Stimulated activated CD8-positive, alpha-beta memory T cell treated with anti-CD3 and anti-CD28 coated beads, Interleukin-15, amount 100 ng/mL, for 24 hours (primary cell): ENCODE results near the gene CERS6.
"Not testable (repeated sequence)": the region's sequence is repeated elsewhere in the genome, so short reads cannot be mapped to it uniquely, and the experiment has no call there.

Experiments used
- DNase-seq: peaks from one replicate; pipeline ENCODE4 v3.0.0-alpha.2; 2020; ENCODE audit warnings: low read depth

CERS6 gene

DNA sequence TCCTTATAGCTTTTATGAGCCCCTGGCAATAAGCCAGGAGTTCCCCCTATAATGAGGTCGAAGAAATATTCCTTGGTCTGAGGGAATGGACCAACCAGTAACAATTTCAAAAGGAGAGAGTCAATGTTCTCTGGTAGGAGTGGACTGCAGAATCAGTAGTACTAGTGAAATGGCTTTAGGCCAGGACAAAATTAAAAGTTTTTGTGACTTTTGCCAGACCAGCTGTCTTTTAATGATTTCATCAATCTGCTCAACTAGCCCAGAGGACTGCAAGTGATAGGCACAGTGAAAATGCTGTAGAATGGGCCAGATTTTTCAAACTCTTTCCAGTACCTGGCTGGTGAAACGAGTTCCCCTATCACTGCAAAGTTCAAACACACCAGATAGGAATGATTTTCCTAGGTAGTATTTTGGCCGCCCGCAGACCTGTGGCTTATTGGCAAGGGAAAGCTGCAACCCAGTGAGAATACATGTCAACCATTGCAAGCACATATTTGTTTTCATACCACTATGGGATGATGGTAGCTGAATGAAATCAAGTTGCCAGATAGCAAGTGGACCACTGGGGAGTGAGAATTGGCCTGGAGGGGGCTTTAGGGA lies 45.5 kb downstream of the CERS6 start:
- DNase-seq: no peak

DNA sequence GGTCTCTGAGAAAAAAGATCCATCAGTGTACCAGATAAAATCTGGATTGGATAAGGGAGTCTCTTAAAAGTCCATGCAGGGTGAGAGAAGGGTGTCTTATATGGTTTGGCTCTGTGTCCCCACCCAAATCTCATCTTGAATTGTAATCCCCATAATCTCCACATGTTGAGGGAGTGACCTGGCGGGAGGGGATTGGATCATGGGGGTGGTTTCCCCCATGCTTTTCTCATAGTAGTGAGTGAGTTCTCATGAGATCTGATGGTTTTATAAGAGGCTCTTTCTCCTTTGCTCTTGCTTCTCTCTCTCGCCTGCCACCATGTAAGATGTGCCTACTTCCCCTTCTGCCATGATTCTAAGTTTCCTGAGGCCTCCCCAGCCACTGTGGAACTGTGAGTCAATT lies 46.8 kb downstream of the CERS6 start:
- not testable (repeated sequence) for DNase-seq

DNA sequence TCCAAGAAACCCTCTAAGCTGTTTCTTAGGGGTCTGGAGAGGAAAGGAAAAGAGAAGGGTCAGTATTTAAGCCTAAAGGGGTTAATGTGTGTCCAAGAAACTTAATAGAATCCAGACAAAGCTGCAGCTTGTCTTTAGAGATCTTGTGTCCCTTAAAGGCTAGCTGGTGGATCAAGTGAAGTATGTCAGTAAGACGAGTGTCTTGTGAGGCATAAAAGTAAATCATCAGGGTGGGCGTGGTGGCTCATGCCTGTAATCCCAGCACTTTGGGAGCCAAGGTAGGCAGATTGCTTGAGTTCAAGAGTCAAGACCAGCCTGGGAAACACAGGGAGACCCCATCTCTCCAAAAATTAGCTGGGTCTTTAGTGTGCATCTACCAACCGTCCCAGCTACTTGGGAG lies 47.8 kb downstream of the CERS6 start:
- no peak for DNase-seq

DNA sequence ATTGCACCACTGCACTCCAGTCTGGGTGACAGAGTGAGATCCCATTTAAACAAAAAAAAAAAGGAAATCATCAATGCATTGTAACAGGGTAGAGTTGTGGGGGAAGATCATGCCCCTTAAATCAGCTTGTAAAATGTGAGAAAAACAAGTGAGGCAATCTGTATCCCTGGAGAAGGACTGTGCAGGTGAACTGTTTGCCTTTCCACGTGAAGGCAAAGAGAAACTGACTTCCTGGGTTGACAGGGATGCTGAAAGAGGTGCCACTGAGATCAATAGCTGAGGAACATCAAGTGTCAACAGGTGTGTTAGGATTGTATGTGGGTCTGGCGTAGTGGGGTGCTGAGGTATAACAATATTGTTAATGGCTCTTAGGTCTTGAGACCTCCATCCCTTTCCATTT lies 48.3 kb downstream of the CERS6 start:
- DNase-seq: no peak

DNA sequence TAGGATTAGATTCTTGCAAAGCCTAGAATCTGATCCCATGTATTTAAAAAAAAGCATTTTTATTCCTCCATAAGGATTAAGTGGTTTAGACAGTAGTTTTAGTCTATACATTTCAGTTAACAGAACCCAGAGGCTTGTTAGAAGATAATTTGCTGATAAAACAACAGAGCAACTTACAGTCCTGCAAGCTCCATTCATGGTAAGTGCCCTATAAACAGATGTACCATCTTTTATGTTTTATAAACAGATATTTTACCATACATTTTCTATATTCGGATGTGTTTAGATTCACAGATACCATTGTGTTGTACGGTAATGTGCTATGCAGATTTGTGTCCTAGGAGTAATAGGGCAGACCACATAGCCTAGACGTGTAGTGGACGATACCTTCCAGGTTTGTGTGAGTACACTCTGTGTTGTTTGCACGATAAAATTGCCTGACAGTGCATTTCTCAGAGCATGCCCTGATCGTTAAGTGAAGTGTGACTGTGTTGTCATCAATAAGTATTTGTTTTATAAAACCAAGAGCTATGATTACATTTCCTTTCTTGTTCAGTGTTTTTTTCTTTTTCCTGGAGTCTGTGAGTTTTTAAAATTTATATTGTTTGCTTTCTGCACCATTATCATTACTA lies 54.2 kb downstream of the CERS6 start:
- DNase-seq: no peak

DNA sequence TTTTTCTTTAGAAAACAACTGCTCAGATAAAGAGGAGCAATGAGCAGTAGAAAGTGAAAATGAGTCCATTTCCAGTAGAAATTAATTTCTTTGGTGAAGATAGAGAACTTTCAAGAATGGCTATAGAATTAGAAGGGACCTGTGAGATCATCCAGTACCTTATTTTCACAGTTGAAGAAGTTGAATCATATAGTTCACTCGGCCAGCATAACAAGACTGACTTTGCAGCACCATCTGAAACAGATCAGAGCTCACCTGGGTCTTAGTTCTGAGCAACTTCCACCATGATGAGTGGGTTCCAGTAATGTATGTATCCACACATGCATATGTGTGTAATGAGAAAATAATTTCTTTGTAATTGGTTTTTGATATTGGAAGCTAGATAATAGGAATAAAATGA lies 58.6 kb downstream of the CERS6 start:
- no peak for DNase-seq

DNA sequence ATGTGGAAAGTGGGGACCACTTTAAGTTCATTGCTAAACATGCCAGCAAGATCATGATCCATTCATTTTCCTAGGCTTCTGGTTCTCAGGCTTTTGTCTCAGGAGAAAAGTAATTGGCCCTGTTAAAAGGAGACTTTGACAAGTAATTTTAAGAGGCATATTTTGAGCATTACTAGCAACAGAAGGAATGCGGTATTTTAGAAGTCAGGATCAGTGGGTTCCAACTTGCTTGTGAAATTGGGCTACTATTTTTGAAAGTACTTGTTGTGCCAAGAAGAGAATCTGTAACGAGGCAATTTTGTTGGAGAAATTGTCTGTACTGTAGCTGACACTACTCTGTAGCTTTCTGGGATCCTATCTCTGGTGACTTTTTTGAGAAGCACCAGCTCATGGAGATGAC lies 59.4 kb downstream of the CERS6 start:
- no peak for DNase-seq

DNA sequence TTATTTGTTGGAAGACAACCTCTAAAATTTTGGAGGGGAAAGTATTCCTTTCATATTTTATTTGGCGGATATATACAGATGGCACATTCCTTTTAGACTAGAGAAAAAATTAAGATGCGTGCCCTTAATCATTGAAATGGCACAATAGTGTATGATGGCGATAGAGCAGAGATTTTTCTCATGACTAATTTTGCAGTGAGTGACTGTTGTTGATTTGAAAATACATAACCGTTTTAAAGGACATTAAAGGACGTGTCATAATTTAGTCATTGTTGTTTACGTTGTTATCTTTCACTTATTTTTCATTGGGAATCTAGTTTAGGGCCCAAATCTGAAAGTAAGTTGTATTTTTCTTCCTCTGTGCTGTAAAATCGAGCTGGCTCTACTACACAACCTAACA lies 61.7 kb downstream of the CERS6 start:
- DNase-seq: no peak

DNA sequence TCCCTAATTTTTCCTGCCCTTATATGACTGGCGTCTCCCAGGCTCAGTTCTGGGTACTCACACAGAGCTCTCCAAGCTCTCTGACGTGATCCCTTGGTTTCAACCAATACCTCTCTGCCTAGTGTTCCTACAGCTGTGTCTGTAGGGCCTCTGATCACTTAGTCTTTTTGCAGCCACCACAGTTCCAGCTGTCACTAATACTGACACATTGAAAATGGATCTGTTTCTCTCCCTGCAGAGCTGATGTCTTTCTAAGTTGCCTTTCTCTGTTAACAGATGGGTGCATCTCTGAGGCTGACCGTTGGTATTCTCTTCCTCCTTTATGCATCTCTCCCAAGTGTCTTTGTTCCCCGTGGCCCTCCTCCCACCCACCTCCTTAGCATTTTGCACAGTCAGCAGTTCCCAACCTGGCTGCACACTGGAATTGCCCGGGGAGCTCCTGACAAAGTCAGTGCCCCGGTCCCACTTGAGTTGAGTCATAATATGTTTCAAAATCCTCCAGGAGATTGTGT lies 62.5 kb downstream of the CERS6 start:
- DNase-seq: no peak

DNA sequence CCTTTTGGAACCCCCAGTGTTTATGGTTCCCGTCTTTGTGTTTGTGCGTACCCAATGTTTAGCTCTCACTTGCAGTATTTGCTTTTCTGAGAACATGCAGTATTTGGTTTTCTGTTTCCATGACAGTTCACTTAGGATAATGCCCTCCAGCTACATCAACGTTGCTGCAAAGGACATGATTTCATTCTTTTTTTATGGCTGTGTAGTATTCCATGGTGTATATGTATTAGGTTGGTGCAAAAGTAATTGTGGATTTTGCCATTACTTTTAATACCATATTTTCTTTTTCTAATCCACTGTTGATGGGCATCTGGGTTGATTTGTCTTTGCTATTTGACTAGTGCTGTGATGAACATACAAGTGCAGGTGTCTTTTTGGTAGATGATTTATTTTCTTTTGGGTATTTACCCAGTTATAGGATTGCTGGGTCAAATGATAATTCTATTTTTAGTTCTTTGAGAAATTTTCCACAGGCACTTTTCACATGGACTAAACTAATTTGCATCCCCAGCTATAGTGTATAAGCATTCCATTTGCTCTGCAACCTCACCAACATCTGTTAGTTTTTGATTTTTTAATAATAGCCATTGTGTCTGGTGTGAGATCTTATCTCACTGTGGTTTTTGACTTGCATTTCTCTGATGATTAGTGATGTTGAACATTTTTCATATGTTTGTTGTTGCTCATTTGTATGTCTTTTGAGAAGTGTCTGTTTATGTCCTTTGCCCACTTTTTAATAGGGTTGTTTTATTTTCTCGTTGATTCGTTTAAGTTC lies 63.6 kb downstream of the CERS6 start:
- DNase-seq: no peak

DNA sequence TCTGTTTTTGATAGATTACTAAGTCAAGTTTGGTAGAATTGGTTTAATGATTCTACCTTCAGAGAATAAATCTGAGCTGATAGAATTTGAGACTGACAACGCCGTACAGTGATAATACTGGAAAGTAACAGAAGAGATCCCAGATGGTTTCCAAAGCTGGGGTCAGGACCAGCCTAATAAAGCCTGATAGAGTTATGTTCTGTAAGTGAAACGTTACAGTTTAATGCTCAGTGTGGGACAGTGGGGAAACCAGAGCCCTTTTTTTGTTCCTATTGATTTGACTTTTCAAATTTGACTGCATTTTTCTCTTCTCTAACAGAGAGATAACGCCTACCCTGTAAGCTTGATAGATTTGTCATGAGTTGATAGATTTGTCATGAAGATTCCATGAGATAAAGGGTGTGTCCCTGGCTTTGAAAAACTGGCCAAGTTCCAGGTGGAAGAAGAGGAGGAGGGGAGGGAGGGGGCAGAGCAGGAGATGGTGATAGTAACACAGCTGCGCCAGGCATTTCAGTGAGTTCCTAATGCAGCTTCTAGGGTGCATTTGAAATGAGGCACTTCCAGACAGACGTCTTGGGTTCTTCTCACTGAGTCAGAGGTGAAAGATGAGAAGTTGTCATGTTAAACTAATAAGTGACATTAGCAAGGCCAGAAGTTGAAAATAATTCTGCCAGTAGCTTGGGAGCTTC lies 65.1 kb downstream of the CERS6 start:
- DNase-seq: no peak

DNA sequence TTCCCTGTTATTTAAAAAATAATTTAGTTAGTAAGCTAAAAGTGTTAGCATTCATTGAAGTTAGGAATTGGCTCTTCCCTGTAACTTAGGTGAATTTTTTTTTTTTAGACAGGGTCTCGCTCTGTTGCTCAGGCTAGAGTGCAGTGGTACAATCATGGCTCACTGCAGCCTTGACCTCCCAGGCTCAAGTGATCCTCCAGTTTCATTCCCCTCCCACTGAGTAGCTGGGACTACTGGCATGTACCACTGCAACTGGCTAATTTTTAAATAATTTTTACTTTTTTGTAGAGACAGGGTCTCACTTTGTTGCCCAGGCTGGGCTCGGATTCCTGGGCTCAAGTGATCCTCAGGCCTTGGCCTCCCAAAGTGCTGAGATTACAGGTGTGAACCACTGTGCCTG lies 66.4 kb downstream of the CERS6 start:
- no peak for DNase-seq

DNA sequence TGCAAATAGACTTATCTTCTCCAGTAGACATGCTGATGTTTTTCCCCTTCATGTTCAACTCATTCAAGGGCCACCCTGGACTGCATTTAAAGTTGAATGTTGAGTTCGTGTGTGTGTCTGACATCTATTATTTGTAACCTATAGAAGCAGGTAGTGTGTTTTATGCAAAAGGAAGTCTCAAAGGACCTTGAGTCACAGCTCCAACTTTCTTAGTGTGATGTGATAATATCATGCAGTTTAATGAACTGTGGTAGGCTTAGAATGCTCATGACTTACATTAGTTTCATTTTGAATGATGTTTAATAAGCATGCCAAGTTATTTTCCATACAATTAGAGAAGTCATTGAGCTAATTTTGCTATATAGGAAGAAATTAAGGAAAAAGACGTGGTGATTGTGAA lies 67.9 kb downstream of the CERS6 start:
- DNase-seq: no peak

DNA sequence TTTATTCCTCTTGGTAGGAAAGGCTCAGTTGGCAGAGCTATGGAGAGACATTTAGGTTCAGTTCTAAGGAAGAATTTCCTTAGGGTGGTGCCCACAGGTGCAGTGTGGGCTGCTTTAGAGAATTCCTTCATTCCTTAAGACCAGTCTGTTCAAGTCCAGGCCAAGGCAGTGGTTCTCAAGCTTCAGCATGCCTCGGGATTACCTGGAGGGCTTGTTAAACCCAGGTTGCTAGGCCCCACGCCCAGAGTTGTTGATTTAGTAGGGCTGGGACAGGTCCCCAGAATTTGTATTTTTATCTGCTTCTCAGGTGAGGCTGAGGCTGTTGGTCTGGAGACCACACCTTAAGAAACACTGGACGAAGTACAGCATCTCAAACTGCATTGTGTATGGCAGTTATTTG lies 68.9 kb downstream of the CERS6 start:
- DNase-seq: no peak

DNA sequence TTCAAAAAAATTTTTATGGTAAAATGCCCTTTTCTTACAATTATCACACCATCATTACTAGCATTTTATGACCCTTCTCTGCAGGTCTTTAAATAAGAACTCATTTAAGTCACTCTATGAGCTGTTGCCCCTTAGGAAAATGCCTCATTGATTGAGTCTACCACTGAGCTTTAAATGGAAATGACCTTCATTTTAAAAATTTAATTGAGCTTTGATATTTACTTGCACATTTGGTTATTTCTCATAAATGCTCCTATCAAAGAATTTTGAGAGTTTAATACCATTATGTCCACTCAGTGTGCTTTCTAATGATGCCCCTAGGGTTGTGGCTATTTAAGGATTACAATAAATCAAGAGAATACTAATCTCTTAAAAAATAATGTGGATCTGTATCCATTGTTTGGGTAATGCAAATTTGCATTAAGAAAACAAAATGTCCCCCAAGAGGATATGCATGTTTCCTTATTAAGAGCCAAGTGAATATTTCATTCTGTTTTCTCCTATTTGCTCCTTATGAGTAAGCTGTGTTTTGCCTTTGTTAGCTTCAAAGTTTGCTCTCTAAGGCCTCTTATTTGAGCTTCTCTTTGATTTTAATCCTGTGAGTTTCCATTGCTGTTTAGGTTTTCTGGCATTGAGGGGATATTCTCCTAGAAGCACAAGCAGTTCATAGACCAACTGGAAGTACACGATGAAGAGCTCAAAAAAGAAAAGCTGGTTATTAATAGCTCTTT lies 69.8 kb downstream of the CERS6 start:
- no peak for DNase-seq

DNA sequence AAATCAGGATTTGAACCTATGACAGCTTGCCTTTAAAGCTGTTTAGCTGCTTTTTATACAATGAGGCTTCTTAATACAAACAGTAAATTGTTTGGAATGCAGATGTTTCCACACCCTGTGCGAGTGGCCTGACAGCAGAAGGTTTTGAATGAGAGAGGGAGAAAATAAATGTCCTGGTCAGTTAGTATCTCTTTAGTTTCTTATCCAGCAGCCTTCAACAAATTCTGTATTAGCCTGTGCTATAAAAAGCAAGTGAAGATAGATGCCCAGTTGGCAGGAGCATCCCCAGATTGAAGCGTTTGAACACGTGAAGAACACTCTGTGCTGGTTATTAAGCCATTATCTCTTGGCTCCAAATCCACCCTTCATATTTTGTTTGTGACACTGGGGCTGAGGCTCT lies 70.6 kb downstream of the CERS6 start:
- no peak for DNase-seq

DNA sequence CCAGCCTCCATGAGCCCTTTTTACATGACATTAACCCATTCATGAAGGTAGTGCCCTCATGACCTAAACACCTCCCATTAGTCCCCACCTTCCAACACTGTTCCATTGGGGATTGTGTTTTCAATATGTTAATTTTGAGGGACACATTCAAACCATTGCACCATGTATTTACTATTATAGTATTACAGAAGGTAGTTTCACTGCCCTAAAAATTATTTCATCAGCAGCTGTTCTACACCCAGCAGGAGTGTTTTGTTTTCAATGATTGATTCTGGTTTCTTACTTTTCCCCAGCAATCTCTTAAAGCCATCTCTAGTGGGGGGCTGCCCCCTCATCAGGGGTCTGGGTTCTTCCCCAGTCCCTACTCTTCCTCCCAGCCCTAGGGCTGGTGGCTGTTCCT lies 71.9 kb downstream of the CERS6 start:
- no peak for DNase-seq

DNA sequence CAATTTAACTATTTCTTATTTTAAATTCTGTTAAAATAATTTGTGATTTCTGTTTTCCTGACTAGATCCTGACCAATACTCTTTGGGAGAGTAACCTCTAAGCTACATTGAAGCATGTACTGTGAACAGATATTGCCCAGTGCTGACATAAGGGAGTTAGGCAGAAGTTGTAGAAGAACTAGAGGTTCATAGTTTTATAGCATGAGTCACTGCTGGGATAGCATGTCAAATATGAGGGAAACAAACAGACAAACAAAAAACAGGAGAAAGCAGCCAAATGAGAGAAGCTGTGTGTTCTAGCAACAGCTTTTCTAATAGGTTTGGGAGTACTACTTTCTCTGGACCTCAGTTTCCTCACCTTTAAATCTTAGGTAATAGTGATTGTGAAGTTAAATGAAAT lies 72.4 kb downstream of the CERS6 start:
- DNase-seq: no peak

DNA sequence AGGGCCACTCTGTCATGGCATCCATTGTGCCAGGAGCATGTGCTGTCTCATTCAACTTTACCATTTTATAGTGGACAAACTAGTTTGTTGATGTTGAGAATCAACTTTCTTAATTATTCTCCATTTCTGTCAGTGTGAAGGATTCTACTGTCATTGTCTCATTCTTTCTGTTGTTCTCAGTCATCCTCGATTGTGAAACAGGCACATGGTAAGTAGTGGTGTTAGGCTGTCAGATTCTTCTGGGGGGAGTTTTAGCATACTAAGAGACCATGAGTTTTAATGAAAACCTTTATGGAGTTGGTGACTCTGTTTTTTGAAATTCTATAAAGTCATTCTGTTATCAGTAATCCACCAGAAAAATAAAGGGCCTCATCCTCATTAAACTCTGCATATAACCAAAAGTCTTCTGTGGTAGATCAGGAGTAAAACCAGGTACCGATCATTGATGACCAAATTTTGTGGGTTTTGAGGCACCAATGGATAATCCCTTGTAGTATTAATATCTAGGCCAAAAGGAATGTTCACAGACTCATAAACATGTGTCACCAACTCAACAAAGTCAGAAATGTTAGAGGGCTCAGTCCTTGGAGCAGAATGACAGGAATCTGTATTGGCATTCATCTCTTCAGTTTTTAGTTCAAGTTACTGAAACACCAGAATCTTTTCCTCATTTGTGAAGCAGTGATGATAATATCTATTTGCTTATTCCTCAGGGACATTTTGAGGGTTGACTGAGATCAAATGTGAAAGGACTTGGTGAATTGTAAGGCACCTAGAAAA lies 73.2 kb downstream of the CERS6 start:
- no peak for DNase-seq

DNA sequence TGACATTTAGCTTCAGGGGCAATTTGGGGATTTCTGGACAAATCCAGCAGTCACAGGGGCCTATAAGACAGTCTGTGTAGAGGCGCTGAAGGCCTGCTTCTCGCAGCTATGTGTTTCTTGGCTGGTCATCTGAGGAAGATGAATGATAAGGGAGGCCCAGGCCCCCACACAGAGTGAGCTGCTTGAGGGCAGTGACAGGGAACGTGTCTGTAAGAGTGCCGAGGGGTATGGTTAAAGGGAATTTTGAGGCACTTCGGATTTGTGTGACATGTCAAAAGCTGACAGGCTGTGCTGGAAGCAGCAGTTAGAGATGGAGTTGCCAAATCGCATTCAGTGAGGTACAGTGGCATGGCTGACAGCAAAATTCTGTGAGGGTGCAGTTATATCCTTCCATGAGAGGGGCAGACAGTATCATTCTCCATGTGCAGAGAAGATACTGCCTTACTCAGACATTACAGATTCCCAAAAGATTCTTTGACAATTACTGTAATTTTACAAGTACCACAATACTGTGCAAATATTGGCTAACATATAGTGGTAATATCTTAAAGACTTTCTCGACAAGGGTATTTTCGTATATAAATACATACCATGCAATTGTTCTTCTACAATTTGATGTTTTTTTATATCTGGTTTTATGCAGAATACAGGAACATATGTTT lies 74.0 kb downstream of the CERS6 start:
- no peak for DNase-seq
